Hematopoietic multipotent progenitor cell treated with erythropoietin and hydrocortisone succinate and interleukin-3 and kit ligand, for 8 days (in vitro differentiated cells): ENCODE measurements around the gene ELL2.
A peak's percentile ranks its signal among the peaks of the same experiment; 100 is the strongest.

ENCODE experiments used
- DNase-seq: peaks from one replicate; pipeline ENCODE4 v3.0.0-alpha.2; 2015

The ELL2 gene

DNA sequence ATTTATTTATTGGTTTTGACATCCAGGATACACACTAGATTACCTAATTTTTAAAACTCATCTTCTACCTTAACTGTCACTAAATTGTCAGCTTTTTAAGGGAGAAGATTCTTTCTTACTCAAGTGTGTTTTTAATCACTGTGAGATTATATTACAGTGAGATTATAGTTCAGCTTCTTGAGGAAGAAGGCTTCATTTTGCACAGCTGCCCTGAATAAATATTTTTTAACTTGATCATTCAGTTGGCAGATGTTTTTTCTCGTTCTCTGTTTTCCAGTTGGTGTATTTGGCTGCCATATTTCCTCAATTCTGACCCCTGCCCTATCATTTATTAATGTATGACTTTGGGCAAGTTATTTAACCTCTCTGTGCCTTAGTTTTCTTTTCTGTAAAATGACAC lies 15.0 kb upstream of the ELL2 start:
- DNase-seq: no peak

DNA sequence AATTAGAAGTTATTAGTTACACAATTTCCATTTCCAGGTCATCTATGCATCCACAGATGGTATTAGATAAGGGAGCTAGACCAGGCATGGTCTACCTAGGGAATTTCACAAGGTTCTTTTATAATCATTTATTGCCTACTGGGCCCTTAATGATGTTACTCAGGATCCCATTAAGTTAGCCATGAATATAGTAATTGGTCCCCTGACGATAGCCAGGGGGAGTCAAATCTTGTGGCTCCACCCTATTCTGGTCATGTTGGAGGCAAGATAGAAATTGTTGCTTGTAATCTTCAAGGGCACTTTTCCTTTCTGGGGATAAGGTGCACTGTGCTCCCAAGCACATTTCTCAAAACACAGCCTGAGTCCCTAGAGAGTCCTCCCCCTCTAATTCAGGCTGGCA lies 14.1 kb upstream of the ELL2 start:
- peak; percentile 47 for DNase-seq

DNA sequence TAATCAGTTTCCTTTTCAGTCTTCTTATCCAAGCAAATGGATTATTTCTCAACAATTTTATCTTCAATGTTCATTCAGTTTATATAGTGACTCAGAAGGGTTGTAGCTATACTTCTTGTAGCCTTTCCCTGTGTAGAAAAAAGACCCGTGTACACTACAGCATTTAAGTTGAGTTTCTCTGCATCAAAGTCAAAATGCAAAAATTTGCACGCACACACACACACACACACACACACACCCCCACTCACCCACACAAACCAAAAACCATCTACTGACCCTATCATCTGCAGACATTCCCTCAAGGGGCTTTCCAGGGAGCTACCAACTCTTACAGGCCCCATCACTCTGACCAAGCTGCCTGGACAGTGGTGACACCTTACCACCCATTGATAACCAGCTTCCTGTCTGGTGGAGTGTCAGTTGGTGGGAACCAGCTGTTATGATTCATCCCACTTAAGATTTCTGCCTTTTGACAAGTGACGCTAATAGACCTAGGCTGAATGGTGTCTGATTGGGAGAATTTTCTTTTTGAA lies 12.2 kb upstream of the ELL2 start:
- DNase-seq: peak; percentile 77

DNA sequence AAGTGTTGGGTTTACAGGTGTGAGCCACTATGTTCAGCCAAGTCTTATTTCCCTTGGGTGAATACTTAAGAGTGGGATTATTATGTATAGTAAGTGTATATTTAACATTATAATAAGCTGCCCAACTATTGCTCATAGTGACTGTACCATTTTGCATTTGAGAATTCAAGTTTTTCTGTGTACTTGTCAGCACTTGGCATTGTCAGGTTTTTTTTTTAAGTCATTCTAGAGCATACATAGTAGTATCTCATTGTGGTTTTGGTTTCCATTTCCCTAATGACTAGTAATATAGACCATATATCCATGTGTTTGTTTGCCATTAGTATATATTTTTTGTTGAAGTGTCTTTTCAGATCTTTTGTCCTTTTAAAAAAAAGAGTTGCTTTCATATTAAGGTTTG lies 10.5 kb upstream of the ELL2 start:
- DNase-seq: no peak

DNA sequence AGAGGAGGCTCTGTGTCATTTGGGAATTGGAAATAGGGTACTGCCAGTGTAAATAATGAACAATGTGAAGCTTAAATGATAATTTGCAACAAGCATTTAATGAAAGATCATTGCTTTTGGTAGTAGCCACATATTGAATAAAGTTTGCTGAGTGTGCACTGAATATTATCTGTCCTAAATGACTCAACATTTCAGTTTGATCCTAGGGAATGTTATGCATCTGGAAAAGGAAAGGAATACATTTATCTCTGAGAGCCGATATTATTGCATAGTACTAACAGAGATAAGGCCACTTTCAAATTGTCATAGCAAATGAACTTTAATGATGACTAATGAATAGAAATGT lies 8.7 kb upstream of the ELL2 start:
- no peak for DNase-seq

DNA sequence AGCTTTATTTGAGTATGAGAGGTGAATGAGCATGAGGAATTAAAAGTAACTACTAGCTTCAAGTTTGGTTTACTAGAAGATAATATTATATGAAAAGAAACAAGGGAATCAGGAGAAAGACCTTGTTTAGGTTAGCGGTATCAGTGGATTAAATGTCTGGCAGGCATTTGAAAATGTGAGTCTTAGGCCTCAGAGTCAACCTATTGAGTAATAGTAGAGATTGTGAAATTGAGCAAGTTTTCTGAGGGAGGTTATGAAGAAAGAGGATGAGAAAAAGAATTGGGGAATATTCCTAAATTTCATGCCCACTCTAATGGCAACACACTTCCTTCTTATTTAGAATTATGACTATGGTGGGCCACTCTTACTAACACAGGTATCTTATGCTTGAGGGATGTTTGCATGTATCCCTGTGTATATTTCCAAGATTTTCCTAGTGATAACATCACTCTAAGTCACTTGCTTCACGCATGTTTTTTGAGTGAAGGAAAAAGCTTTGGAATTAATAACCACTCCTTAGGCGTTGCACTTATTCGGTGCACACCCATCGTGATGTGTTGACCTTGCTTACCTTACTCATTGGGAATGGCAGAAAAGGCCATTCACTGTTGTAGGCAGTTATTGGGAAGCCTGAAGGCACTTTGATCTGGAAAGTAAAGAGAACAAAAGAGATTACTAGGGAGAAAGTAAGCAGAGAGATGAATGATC lies 8.2 kb upstream of the ELL2 start:
- DNase-seq: no peak

DNA sequence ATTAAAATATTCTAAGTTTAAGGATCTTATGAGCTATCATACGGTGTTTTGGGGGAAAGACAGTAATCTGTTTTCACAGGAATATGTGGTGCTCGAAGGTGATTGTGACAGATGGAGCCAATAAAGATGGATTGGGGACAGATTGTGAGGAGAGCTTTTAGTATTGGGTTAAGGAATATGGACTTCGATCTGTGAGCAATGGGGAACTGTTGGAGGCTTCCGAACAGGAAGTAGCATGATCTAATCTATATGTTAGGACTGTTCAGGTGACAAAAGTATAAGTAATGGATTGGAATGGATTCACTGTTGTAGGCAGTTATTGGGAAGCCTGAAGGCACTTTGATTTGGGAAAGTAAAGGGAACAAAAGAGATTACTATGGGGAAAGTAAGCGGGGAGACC lies 7.4 kb upstream of the ELL2 start:
- no peak for DNase-seq

DNA sequence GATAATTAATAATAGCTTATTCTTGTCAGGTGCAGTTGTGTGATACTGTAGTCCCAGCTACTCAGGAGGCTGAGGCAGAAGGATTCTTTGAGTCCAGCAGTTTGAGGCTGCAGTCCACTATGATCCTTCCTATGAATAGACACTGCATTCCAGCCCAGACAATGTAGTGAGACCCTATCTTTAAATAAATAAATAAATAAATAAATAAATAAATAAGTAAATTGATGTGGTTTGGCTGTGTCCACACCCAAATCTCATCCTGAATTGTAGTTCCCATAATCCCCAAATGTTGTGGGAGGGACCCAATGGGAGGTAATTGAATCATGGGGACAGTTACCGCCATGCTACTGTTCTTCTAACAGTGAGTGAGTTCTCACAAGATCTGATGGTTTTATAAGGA lies 5.6 kb upstream of the ELL2 start:
- DNase-seq: no peak

DNA sequence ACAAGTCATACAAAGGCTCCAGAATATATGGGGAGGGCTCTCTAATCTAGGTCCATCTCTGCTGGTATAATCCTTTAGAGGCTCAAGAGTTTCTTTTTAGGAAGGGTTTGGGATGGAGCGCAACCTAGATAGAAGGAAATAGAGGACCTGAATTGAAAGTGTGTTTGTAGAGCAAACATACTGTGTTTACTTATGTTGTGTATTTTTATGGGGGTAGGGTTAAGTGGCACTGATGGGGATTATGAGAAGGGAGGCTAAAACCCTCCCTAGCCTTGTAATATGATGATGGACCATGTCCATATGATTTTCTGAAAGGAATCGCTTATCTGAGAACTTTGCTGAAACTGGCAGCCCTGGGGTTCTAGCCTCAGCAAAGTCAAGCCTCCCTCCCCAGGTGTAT lies 4.4 kb upstream of the ELL2 start:
- DNase-seq: no peak

DNA sequence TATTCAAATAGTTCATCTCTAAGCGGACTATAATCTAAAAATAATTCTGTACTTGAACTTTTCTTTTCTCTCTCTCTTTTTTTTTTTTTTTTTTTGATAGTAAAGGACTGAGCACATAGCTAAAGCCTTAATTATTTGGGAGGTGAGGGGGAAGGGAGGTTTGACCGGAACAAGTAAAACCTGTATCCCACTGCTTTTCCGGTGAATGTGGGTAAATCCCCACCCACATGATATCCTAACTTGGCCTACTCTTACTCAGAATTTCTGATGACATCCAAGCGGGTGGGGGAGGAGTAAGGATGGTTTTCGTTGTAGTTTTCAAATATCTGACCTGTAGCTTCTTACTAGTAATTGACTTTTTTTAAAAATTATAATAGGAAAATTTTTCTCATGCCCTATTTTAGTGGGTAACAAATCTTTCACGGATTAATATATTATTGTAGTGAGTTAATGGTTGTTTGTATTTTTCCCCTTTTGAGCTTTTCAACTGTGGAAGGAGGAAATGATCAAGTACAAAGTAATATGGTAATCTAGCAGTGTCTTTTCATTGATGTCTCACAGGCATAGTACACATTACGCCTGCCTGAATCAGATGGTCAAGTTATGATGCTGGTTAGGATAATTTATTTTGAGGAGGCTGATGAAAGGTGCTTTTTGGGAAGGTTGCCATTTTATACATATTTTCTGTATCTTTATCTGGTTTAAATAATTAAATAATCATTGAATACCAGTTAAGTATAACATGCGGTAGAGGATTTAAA lies 2.2 kb upstream of the ELL2 start:
- DNase-seq: no peak

DNA sequence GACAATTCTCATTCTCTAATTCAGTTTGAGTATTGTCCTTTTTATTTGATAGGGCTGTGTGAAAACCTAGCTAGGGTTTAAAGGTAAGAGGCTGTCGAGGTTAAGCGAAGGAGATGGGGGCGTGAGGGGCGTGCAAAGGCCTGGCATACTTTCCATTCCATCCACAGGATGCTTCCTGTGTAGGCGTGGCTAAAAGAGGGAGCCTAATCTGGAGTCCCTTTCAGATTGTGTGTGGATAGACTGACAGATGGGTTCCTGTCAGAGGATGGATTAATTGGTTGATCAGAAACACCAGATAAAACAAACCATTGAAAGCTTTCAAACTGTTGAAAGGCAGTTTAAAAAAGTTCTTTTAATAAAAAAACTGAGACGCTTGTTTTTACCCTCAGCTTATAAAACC lies 1.1 kb upstream of the ELL2 start:
- DNase-seq: no peak

DNA sequence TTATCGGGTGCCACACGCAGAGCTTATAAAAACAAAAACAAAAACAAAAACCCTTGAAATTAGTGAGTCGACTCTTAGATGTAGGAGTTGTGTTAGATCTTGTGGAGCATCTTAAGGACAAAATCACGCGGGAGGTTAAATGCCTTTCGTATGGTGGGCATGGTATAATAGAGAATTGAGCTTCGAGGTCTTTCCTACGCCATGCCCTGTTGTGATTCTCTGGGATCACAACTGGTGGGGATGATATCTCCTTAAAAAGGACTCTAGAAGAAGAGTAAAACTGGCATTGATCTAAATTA lies 773 bp upstream of the ELL2 start:
- no peak for DNase-seq

DNA sequence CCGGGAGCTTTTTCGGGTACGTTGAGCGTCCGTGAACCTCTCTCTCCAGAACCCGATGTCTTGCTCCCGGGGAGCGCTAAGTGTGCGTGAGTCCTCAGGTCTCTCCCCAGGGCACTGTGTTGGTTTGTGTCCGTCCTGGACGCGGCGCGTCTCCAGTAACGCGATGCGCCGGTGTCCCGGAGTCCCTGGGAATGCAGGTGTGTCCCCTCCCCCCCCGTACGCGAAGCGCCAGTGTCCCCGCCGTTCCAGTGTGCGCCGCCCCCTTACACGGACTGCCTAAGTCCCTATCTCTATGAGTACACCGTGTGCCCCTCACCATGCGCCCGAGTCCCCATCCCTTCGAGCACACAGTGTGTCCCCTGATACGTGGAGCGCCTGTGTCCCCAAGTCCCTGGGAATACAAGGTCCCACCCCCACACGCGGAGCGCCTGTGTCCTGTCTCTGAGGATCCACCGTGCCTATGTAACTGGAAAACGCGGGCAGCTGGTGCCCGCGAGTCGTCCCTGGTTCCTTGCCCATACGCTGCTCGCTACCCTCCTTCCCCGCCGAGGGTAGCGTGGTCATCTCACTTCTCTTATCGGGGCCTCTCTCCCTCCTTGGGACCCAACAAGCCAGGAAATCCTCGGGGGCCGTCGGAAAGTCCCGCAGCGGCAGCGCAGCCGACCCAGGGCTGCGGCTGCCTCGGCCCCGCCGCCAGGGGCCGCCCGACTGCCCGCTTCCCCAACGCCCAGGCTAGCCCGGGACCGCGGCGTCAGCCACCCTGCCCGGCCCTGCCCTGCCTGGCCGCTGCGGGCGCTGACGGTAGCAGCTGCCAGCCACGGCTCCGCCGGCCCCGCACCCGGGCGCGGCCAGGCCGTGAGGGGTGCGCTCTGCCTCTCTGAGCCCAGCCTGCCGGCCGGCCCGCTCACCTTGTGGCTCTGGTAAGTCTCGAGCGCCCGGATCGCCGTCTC lies 709 bp downstream of the ELL2 start:
- DNase-seq: peak; percentile 83

DNA sequence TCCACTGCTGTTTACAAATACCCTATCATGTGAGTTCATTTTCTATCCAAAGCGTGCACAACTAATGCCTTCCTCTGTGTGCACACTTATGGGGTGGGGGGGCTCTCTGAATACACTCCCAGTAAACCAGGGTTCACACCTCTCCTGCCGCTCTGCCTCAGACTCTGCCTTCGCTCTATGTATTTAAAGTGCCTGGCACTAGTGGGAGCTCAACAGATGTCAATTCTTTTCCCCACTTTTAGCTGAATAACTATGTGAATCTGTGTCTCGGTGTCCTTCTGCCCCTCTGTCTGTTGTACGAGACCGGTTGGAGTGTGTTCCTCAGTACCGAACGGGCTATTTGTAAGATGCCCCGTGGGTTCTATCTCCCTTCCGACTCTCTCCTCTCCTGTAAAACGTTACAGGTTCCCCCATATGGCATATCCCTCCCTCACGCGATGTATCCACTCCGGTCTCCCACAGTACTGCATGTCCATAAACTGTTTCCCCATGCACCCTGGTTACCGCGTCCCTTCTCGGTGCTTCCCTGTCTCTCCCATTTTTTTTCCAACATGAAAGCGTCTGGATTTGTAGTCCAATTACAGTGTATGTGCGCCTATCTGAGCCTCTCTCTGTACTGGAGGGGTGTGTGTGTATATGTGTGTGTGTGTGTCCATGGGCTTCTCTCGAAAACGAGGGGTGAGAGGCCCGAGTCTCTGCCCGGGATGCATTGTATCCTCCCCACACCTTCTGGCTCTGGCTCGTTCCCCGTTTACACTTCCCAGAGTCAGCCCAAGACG lies 1.6 kb downstream of the ELL2 start:
- peak; percentile 44 for DNase-seq

DNA sequence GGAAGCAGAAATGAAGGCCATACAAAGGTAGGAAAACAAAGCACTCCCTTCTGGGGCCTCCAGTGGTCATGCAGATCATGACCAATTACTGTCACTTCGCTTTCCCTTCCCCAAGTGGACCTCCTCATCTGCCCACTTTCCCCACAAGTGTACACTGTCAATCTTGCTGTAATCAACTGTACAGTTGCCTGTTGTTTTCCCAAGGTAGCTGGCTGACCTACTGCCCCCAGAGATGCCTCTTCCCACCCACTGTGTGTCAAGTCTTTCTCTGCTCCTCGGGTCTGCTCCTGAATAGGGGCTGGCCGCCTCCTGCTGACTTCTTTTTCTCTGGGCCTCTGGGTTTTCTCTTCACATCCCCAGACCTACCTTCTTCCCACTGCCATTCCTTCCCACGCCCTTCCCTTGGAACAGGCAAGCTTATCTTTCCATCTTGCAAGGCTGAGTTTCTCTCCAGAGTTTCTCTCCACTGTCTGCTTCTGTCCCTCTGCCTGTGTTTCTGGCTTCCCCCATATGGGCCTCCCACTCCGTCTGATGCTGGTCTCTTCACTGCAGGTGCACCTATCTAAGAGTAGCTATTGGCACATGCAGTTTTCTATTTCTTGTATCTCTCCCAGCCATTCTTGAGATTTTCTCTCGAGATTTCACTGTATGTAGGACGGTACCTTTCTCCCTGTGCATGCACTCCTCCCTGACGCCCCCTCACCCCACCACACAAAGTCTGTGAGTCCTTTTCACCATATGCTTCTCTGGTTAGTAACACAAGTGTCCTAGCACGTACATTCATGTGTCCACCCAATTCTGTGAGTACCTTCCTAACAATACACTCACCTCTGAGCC lies 2.4 kb downstream of the ELL2 start:
- DNase-seq: no peak

DNA sequence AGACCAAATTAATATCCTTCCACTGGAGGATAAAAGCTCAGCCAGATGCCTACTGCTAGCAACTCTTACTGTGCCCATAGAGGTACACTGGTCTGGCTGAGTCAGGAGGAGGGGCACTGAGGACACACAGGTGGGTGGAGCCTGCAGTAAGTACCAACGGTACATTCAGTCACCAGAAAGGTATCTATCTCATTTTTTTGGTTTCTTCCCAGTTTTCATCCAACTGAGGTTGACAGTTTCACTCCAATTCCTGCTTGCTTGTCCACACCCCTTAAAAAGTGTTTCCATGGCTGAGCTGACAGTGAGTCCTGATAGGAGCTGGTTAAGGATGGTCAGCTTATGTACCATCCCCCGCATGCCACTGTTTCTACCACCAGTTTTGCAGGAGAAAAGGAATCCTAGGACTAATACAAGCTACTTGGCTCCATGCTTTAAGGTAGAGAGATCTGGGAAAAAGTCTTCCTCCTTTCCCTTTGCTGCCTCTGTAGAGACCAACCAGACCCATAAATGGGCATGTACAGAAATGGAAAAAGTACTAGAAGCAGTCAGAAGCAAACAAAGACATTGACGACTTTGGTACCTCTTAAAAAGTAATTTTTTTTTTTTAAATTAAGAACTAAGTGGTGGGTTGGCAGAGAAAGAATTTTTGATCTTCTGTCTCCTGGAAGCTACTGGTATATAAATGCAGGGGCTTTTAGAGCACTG lies 3.2 kb downstream of the ELL2 start:
- DNase-seq: peak; percentile 67

DNA sequence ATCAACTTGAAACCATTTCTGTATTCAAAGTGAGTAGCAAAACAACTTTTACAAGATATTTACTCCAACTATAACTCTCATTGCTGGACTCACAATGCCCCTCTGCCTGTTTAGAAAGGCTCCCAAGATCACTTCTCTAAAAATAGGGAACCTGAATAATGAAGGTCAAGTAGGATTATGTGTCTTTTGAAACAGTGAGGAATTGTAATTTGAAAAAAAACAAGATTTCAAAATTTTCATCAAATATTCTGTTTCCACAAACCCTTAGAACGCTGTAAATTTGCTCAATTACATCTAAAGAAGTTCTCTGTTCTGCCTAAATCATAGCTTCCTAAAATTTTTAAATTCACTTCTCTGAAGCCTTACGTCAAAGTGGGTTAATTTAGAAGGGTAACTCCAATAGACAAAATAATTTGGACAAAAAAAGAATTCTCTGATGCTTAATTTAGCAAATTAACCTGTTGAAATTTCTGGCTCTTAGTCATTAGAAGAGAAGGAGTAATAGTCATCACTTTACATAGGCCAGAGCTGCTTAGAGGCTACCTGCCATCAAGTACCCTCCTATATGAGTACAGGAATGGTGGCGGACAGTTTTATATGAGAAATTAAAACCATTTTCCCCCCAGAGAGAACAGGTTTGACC lies 4.0 kb downstream of the ELL2 start:
- DNase-seq: no peak

DNA sequence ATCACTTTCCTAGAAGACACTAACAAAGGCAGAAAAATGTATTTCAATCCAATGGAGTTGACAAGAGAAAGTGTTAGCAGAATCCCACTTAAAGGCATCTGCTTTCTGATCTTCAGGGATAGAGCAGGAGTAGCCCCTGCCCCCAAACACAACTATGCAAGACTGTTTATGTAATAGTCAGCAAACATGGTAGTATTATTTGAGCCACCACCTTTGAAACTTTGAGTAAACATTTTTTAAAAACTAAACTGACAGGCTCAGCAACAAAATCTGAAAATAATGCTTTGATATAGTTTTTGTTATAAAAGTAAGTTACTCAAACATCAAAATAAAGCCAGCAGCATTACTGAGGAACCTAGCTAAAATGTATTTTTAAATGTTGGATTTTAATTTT lies 4.8 kb downstream of the ELL2 start:
- no peak for DNase-seq

DNA sequence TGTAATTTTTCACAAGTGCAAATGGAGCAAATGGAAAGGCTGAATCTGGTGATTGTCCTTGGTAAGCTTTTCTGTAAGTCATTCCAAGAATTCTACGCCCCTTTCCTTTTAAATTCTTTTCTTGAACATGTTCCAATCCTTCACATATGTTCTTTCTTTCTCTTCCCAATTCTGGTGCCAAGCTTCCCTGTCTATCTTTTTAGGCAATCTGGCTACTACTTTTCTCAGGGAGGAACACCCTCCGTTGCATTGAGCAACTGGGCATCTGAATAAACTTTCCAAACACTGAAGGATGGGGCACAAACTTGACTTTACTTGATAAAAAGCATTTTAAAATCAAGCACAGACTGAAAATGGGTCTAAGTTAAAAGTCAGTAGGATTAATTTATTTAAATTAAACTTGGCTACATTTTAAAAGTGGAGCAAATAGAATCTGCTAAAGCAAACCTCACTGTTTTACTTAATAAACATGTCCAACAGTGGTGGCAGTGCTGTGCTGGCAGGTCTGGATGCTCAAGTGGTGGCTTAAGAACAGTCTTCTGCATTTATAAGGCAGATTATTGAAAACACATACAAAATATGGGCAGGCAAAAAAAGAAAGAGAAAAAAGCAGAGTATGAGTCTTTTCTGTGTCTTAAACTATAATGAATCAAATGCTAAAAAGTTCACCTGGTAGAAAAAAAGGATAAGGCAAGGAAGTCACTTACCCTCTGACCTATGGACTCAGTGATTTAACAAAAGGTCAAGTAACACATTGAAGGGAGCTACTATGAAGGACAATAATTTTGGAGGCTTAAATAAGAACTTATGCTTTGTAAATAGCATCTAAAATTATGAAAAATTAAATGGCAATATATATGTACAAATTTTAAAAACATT lies 5.4 kb downstream of the ELL2 start:
- peak; percentile 61 for DNase-seq

DNA sequence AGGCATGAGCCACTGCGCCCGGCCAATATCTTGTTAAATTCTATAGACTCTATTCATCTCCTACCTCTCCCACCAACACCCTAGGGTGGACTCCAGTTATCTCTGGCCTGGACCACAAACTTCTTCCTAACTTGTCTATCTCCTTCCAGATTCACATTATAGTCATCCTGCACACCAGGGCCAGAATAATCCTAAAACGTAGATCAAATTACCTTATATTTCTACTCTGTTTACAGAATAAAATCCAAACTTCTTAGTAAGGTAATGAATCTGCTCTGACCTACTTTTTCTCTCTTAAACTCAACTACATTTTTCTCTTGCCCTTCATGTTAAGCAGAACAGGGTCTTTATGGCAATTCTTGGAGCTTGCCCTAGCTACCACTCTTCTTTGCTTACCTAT lies 6.9 kb downstream of the ELL2 start:
- no peak for DNase-seq
